Fibroblast of skin of back (primary cell): ENCODE data around the gene CPA4.

Experiments
- DNase-seq: peaks from one replicate; pipeline ENCODE4 v3.0.0-alpha.2; 2013

The CPA4 gene

GRCh38 chr7:130303551-130303950 lies 10.6 kb downstream of the CPA4 start:
- no peak for DNase-seq

GRCh38 chr7:130303982-130304381 lies 11.0 kb downstream of the CPA4 start:
- no peak for DNase-seq

- DNase-seq = no peak
Measured at GRCh38 chr7:130304878-130305277, 11.9 kb downstream of the CPA4 start.

DNA sequence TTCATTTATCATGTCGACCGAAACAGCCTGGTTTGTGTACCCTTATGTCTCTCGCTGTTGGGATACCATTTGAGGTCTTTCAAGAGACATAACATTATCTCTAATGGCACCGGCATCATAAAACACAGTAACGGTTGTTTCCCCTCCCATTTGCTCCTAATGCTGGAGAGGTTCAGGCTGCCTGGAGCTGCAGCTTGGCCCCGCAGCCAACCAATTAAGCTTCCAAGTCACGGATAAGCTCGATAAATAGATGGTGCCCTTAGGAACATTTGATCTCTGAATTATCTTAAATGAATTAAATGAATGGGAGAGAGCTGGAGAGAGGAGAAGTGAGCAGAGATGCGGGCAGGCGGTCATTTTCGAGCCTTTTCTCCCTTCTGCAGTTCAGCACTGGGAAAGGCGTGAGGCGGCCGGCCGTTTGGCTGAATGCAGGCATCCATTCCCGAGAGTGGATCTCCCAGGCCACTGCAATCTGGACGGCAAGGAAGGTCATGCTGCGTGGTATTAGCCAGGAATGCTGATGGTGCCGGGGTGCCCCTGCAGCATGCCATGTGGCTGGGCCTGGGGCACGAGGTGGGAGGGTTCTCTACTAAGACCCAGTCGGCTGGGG lies 12.6 kb downstream of the CPA4 start:
- DNase-seq = no peak

DNA sequence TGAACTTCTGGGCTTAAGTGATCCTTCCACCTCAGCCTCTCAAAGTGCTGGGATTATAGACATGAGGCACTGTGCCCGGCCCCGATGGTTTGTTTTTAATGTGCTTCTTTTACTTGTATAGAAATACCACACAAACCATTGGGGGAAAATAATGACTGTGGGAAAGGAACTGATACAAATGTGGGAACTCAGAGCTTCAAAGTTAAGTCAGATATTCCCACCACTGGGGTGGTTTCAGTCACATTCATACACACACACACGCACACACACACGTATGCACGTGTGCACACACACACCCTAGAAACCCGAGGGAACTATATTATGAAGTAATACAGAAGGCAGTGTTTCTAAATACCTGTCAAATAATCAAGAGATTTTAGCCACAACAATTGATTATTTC lies 17.0 kb downstream of the CPA4 start:
- no peak for DNase-seq

DNA sequence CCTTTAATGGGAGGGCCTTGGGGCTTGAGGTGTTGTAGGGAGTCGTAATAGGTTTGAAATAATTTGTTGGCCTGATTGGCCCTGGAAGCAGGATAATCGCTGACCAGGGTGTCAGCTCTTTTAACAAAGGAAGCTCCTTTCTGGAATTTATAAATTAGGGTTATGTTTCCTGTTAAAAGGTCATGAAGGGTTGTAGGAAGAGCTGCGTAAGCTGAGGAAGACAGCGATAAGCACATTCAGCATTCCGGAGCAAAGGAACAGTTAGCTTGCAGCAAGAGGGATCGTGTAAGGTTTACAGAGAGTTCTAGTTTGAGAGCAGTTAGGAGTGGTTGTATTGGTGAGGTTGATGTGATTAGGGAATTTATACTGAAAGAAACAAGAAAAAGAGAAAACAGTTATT lies 21.3 kb downstream of the CPA4 start:
- no peak for DNase-seq

- no peak for DNase-seq
Measured at GRCh38 chr7:130319541-130319940, 26.6 kb downstream of the CPA4 start.

GRCh38 chr7:130321542-130322229 lies 28.7 kb downstream of the CPA4 start:
- DNase-seq = peak; percentile 43

DNA sequence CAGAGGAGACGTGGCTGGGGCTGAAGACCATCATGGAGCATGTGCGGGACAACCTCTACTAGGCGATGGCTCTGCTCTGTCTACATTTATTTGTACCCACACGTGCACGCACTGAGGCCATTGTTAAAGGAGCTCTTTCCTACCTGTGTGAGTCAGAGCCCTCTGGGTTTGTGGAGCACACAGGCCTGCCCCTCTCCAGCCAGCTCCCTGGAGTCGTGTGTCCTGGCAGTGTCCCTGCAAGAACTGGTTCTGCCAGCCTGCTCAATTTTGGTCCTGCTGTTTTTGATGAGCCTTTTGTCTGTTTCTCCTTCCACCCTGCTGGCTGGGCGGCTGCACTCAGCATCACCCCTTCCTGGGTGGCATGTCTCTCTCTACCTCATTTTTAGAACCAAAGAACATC lies 29.7 kb downstream of the CPA4 start:
- no peak for DNase-seq

DNA sequence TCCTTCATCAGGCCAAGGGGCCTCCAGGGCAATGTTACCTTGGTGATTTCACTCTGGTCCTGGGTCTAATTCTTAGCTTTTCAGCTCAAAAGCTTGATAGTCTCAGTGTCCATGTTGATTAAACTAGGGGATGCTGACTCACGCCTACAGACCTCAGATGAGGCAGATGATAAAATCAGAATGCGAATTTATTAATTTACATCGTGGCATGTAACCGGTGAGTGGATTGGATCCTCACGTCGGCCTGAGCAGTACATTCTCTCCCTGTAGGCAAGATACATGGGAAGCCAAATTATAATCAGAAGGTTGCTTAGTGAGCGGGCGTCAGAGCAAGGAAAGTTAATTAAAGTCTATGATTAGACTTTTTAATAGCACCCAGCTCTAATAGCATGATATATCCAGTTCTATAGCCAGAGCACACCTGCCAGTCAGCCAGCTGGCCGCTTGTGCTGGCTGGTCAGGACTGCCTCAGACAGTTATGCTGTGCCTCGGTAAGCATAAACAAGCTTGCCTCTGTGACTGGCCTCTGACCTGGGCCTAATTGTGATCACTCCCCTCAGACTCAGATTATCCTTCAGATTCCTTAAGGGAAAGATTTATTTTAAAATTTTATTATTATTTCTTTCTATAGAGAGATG lies 31.5 kb downstream of the CPA4 start:
- DNase-seq = no peak

DNA sequence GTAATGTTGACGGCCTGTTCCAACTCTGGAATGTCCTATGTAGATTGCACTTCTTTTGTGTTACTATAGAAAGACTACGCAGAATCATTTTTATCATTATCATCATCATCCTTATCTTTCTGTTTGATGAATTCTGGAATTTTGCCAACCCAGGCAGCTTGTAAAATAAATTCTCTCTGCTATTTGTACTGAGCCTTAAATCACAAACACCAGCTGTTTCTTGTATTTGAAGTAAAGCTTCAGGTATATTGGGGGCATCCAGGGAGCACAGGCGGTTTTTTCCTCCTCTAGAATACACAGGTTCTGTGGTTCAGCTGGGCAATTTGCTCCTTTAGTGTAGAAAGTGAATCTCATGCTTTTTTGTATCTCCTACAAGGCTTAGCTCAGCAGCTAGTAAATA lies 36.7 kb downstream of the CPA4 start:
- DNase-seq = no peak

- DNase-seq = no peak
Measured at GRCh38 chr7:130332259-130333053, 39.5 kb downstream of the CPA4 start.

DNA sequence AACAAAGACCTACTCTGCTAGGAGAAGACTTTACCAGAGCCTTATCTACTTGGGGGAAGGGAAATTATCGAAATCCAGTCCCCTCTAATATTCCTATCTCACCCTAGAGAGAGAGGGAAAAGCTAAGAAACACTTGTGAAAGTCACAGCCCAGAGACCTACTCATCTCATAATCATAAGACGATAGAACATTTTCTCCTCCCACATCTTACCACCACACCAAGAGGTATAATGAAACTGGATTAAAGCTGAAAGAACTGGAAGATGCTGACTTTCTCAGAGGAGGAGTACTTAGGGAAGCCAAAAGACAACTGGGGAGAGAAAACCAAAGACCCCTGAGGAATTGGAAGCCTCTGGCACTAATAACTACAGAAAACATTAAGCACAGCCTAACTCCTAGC lies 40.9 kb downstream of the CPA4 start:
- no peak for DNase-seq

DNA sequence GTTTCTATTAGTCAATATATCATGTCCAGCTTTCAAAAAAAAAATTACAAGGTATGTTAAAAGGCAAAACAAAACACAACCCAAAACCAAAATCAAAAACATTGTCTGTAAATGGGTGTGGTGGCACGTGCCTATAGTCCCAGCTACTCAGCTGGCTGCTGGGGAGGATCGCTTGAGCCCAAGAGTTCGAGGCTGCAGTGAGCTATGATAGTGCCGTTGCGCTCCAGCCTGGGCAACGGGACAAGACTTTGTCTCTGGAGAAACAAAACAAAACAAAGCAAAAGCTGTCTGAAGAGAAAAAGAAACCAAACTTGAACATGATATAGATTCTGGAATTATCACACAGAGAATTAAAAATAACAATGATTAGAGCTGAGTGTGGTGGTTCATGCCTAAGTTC lies 41.3 kb downstream of the CPA4 start:
- peak; percentile 22 for DNase-seq

- DNase-seq = no peak
Measured at GRCh38 chr7:130337410-130337971, 44.5 kb downstream of the CPA4 start.

DNA sequence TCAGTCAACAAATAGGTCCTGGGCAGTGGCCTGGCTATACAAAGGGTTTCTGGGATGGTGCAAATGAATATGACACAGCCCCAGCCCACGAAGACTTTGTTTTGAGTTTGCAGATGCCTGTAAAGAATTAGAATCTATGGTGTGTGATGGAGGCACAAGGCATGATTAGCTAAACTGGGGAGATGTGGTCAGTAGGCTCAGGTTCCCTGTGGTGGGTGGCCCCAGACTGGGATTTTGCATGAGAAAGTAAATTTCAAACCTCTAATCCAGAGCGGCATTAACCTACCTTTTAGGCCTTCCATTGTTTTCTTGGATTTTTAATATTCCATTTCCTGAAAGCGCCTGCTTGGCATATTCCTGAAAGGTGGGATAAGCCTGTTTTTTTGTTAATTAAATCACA lies 45.3 kb downstream of the CPA4 start:
- no peak for DNase-seq

GRCh38 chr7:130341882-130342281 lies 48.9 kb downstream of the CPA4 start:
- DNase-seq = no peak

- DNase-seq = no peak
Measured at GRCh38 chr7:130342701-130343380, 49.9 kb downstream of the CPA4 start.

DNA sequence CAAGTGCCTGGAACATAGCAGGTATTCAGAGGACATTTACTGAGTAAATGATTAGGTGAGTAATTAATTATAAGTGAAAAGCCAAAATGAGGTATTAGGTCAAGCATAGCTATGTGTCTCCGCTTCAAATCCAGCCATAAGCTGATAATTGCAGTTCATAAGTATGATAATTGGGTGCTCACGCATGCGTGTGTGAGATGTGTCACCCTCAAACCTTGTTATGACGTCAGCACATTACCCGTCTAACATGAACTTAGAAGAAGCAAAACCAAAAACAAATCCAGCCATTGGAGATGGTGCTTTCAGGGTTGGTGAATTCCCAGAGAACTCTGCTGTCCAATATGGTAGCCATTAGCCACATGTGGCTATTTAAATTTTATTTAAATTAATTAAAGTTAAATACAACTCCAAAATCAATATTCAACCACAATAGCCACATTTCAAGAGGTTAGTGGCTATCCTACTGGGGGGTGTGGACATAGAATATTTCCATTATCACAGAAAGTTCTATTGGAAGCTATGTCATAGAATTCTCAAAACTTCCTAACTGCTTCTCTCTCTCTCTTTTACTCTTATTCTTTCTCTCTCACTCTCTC lies 51.4 kb downstream of the CPA4 start, which contains the start of gene CPA5:
TSS of gene CPA5 (plus strand) at position 546 of the 596 bp plus-strand sequence. CDS start 1,670 bp downstream, outside the sequence.
- DNase-seq = no peak

GRCh38 chr7:130345136-130345535 lies 52.2 kb downstream of the CPA4 start:
- no peak for DNase-seq

DNA sequence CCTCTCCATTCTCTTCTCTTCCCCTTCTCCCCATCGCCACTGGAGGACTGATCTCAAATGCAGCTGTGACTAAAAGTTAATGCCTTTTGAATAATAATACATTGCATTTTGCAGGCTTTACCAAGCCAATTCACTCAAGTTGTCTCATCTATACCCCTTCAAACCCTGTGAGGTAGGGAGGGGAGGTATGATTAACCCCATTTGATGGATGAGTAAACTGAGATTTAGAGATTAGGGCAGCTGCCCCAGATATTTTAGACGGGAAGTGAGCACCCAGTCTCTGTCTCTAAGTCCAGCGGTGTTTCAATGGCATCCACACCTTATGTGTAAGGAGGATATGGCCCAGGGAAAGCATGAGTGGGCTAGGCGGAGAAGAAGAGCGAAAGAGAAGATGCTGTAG lies 52.8 kb downstream of the CPA4 start:
- no peak for DNase-seq
